ENCODE measurements around the gene P4HB.

The P4HB gene

GRCh38 chr17:81810892-81811704 lies 49.2 kb downstream of the P4HB start:
- Histone ChIP-seq H3K4me3 (ENCODE audit: low read length) (no peak overlapping the region), H3K9ac (ENCODE audit: low read length) (no peak overlapping the region), H3K27me3 (ENCODE audit: control insufficient read depth, insufficient read depth, low read length) (peaks cover 21% of the 10 kb centered on the region), H3K27ac (ENCODE audit: low read depth, low read length) (no peak overlapping the region), H3K36me3 (ENCODE audit: control insufficient read depth, insufficient read depth, low read length) (no peaks in the 10 kb centered on the region), H3K4me1 (ENCODE audit: control insufficient read depth, insufficient read depth, low read length) (no peaks in the 10 kb centered on the region)

GRCh38 chr17:81810476-81810875 lies 49.9 kb downstream of the P4HB start:
- Histone ChIP-seq H3K27me3 (ENCODE audit: control insufficient read depth, insufficient read depth, low read length) (peaks cover 23% of the 10 kb centered on the region), H3K27ac (ENCODE audit: low read depth, low read length) (no peak overlapping the region), H3K4me3 (ENCODE audit: low read length) (no peak overlapping the region), H3K36me3 (ENCODE audit: control insufficient read depth, insufficient read depth, low read length) (no peaks in the 10 kb centered on the region), H3K4me1 (ENCODE audit: control insufficient read depth, insufficient read depth, low read length) (no peaks in the 10 kb centered on the region), H3K9ac (ENCODE audit: low read length) (no peak overlapping the region)

GRCh38 chr17:81809556-81809998 lies 50.8 kb downstream of the P4HB start:
- no peak overlapping the region for H3K9ac ChIP-seq (ENCODE audit: low read length)
- no peak overlapping the region for H3K27ac ChIP-seq (ENCODE audit: low read depth, low read length)
- no peaks in the 10 kb centered on the region for H3K36me3 ChIP-seq (ENCODE audit: control insufficient read depth, insufficient read depth, low read length)
- H3K27me3 ChIP-seq (ENCODE audit: control insufficient read depth, insufficient read depth, low read length): peaks cover 27% of the 10 kb centered on the region
- H3K4me1 ChIP-seq (ENCODE audit: control insufficient read depth, insufficient read depth, low read length): no peaks in the 10 kb centered on the region
- H3K4me3 ChIP-seq (ENCODE audit: low read length): no peak overlapping the region

GRCh38 chr17:81808778-81809555 lies 51.4 kb downstream of the P4HB start:
- no peak overlapping the region for H3K27ac ChIP-seq (ENCODE audit: low read depth, low read length)
- no peak overlapping the region for H3K4me3 ChIP-seq (ENCODE audit: low read length)
- H3K4me1 ChIP-seq (ENCODE audit: control insufficient read depth, insufficient read depth, low read length): no peaks in the 10 kb centered on the region
- H3K36me3 ChIP-seq (ENCODE audit: control insufficient read depth, insufficient read depth, low read length): no peaks in the 10 kb centered on the region
- H3K27me3 ChIP-seq (ENCODE audit: control insufficient read depth, insufficient read depth, low read length): peaks cover 29% of the 10 kb centered on the region
- H3K9ac ChIP-seq (ENCODE audit: low read length): no peak overlapping the region

- Histone ChIP-seq H3K27ac (ENCODE audit: low read depth, low read length) (no peak overlapping the region), H3K36me3 (ENCODE audit: control insufficient read depth, insufficient read depth, low read length) (no peaks in the 10 kb centered on the region), H3K4me1 (ENCODE audit: control insufficient read depth, insufficient read depth, low read length) (no peaks in the 10 kb centered on the region), H3K4me3 (ENCODE audit: low read length) (no peak overlapping the region), H3K27me3 (ENCODE audit: control insufficient read depth, insufficient read depth, low read length) (peaks cover 36% of the 10 kb centered on the region), H3K9ac (ENCODE audit: low read length) (no peak overlapping the region)
These were observed 52.5 kb downstream of the P4HB start for GRCh38 chr17:81807839-81808238.

GRCh38 chr17:81807210-81807719 lies 53.1 kb downstream of the P4HB start:
- Histone ChIP-seq H3K4me3 (ENCODE audit: low read length) (no peak overlapping the region), H3K4me1 (ENCODE audit: control insufficient read depth, insufficient read depth, low read length) (no peaks in the 10 kb centered on the region), H3K27ac (ENCODE audit: low read depth, low read length) (no peak overlapping the region), H3K9ac (ENCODE audit: low read length) (no peak overlapping the region), H3K36me3 (ENCODE audit: control insufficient read depth, insufficient read depth, low read length) (no peaks in the 10 kb centered on the region), H3K27me3 (ENCODE audit: control insufficient read depth, insufficient read depth, low read length) (peaks cover 33% of the 10 kb centered on the region)

GRCh38 chr17:81806461-81807209 lies 53.7 kb downstream of the P4HB start:
- H3K4me1 ChIP-seq (ENCODE audit: control insufficient read depth, insufficient read depth, low read length): no peaks in the 10 kb centered on the region
- peaks cover 35% of the 10 kb centered on the region for H3K27me3 ChIP-seq (ENCODE audit: control insufficient read depth, insufficient read depth, low read length)
- H3K4me3 ChIP-seq (ENCODE audit: low read length): no peak overlapping the region
- H3K9ac ChIP-seq (ENCODE audit: low read length): no peak overlapping the region
- H3K27ac ChIP-seq (ENCODE audit: low read depth, low read length): no peak overlapping the region
- no peaks in the 10 kb centered on the region for H3K36me3 ChIP-seq (ENCODE audit: control insufficient read depth, insufficient read depth, low read length)

- no peak overlapping the region for H3K4me3 ChIP-seq (ENCODE audit: low read length)
- no peak overlapping the region for H3K9ac ChIP-seq (ENCODE audit: low read length)
- no peaks in the 10 kb centered on the region for H3K36me3 ChIP-seq (ENCODE audit: control insufficient read depth, insufficient read depth, low read length)
- H3K27ac ChIP-seq (ENCODE audit: low read depth, low read length): no peak overlapping the region
- H3K27me3 ChIP-seq (ENCODE audit: control insufficient read depth, insufficient read depth, low read length): peaks cover 37% of the 10 kb centered on the region
- H3K4me1 ChIP-seq (ENCODE audit: control insufficient read depth, insufficient read depth, low read length): no peaks in the 10 kb centered on the region
These were observed 54.5 kb downstream of the P4HB start for GRCh38 chr17:81805707-81806460.

- H3K27me3 ChIP-seq (ENCODE audit: control insufficient read depth, insufficient read depth, low read length): peaks cover 33% of the 10 kb centered on the region
- H3K9ac ChIP-seq (ENCODE audit: low read length): no peak overlapping the region
- H3K27ac ChIP-seq (ENCODE audit: low read depth, low read length): no peak overlapping the region
- H3K36me3 ChIP-seq (ENCODE audit: control insufficient read depth, insufficient read depth, low read length): no peaks in the 10 kb centered on the region
- no peak overlapping the region for H3K4me3 ChIP-seq (ENCODE audit: low read length)
- no peaks in the 10 kb centered on the region for H3K4me1 ChIP-seq (ENCODE audit: control insufficient read depth, insufficient read depth, low read length)
These were observed 55.6 kb downstream of the P4HB start for GRCh38 chr17:81804559-81805399.

- Histone ChIP-seq H3K4me1 (ENCODE audit: control insufficient read depth, insufficient read depth, low read length) (no peaks in the 10 kb centered on the region), H3K4me3 (ENCODE audit: low read length) (no peak within 1 kb of the TSS), H3K36me3 (ENCODE audit: control insufficient read depth, insufficient read depth, low read length) (no peaks in the 10 kb centered on the region), H3K27ac (ENCODE audit: low read depth, low read length) (no peak within 1 kb of the TSS), H3K27me3 (ENCODE audit: control insufficient read depth, insufficient read depth, low read length) (peaks cover 33% of the 10 kb centered on the region), H3K9ac (ENCODE audit: low read length) (no peak within 1 kb of the TSS)
These were observed 56.4 kb downstream of the P4HB start, which contains the start of gene GCGR for GRCh38 chr17:81803728-81804558. GCGR (plus strand) TSS chr17:81804150; CDS start chr17:81809019, 4,869 bp downstream.
